ENCODE measurements around the gene CCR1. TPM values are rescaled to one million over a fixed set of nuclear protein-coding genes. Genes with fewer than 3 reads are reported as not detected.

The CCR1 gene
- total and polyA plus RNA-seq, 2 donors from 2014 or later, result 7.4 to 13.8 TPM

DNA sequence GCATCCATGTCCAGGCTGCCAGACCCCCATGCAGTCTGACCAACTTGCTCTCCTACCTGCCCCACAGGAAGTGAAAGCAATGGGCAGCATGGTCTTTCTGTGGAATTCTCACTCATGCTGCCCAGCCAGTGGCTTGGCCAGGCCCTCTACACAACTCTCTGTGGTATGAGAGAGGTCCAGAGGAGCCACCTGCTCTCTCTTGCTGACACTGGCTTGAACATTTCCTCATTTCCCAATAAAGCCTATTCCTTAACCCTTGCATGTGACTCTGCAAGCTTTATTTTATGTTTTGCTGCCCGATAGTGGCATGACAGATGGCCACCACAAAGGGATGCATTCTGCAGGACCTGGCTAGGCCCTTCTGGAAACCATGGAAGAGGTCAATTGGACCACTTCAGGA lies 53.8 kb downstream of the CCR1 start:
- Histone ChIP-seq H3K9ac (ENCODE audit: low read length in 3 of 3) (no peak overlapping the region), H3K36me3 (ENCODE audit: control insufficient read depth in 2 of 3, insufficient read depth in 3 of 3, low read length in 3 of 3) (no peaks in the 10 kb centered on the region), H3K4me3 (ENCODE audit: low read length in 3 of 3) (no peak overlapping the region), H3K27me3 (ENCODE audit: control insufficient read depth, insufficient read depth, low read length) (no peaks in the 10 kb centered on the region), H3K4me1 (ENCODE audit: control insufficient read depth in 2 of 3, insufficient read depth in 2 of 3, low read depth in 1 of 3, low read length in 3 of 3) (no peaks in the 10 kb centered on the region), H3K9me3 (ENCODE audit: control insufficient read depth in 2 of 3, insufficient read depth in 1 of 3, low read length in 3 of 3) (peaks cover 0 to 7% (median 0%) of the 10 kb centered on the region in 3 donors), H3K27ac (ENCODE audit: low read depth in 2 of 2, low read length in 2 of 2) (no peak overlapping the region)
- no peak for FAIRE-seq
- TF ChIP-seq, protein P1, sequence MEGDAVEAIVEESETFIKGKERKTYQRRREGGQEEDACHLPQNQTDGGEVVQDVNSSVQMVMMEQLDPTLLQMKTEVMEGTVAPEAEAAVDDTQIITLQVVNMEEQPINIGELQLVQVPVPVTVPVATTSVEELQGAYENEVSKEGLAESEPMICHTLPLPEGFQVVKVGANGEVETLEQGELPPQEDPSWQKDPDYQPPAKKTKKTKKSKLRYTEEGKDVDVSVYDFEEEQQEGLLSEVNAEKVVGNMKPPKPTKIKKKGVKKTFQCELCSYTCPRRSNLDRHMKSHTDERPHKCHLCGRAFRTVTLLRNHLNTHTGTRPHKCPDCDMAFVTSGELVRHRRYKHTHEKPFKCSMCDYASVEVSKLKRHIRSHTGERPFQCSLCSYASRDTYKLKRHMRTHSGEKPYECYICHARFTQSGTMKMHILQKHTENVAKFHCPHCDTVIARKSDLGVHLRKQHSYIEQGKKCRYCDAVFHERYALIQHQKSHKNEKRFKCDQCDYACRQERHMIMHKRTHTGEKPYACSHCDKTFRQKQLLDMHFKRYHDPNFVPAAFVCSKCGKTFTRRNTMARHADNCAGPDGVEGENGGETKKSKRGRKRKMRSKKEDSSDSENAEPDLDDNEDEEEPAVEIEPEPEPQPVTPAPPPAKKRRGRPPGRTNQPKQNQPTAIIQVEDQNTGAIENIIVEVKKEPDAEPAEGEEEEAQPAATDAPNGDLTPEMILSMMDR (IDR thresholded peaks at IDR 0.05; ENCODE audit: borderline replicate concordance, extremely low read depth, insufficient read depth), result no peak
- DNase-seq, result no peak
- intact Hi-C loops (cut with DNase I), result no loop called here

Other genes starting within 250 kb of the CCR1 start
- 39.1 TPM for gene FYCO1, start 212.5 kb downstream of the CCR1 start, total RNA-seq
- gene FYCO1, start 212.5 kb downstream of the CCR1 start, polyA plus RNA-seq (ENCODE audit: insufficient read depth, low read depth, low replicate concordance), result 11.1 TPM
- gene XCR1, start 180.8 kb downstream of the CCR1 start, total RNA-seq, result 1.4 TPM
- not detected for gene XCR1, start 180.8 kb downstream of the CCR1 start, polyA plus RNA-seq (ENCODE audit: insufficient read depth, low read depth, low replicate concordance)
- not detected for gene CCR3, start 34.1 kb upstream of the CCR1 start, total RNA-seq
- gene CCR3, start 34.1 kb upstream of the CCR1 start, polyA plus RNA-seq (ENCODE audit: insufficient read depth, low read depth, low replicate concordance), result not detected
- gene CCR2, start 145.8 kb upstream of the CCR1 start, total RNA-seq, result 8.1 TPM
- 0.62 TPM for gene CCR2, start 145.8 kb upstream of the CCR1 start, polyA plus RNA-seq (ENCODE audit: insufficient read depth, low read depth, low replicate concordance)
- gene CCR5, start 162.6 kb upstream of the CCR1 start, total RNA-seq, result 4.4 TPM
- gene CCR5, start 162.6 kb upstream of the CCR1 start, polyA plus RNA-seq (ENCODE audit: insufficient read depth, low read depth, low replicate concordance), result 0.32 TPM
- gene CCRL2, start 198.9 kb upstream of the CCR1 start, total RNA-seq, result 2.8 TPM
- 2.1 TPM for gene CCRL2, start 198.9 kb upstream of the CCR1 start, polyA plus RNA-seq (ENCODE audit: insufficient read depth, low read depth, low replicate concordance)